SU-DHL-6 (cell line): ENCODE results near the gene KLHL17.

Experiments used
- CTCF ChIP-seq: fragments of 200-600 bp; sonication (generic); IDR thresholded peaks from one replicate; pipeline ENCODE4 v1.5.1; 2017; ENCODE audit warnings: antibody characterized with exemption, mild to moderate bottlenecking, low read length, moderate library complexity; ENCODE audit not compliant: insufficient read depth, poor library complexity, severe bottlenecking
- EZH2phosphoT487 ChIP-seq: fragments of 200-600 bp; sonication (generic), shearing (Covaris generic); conservative IDR thresholded peaks from 2 replicates; pipeline ENCODE4 v1.6.1; 2018; ENCODE audit warnings: mild to moderate bottlenecking, antibody characterized with exemption, low read length, moderate library complexity, mixed read lengths

- TF ChIP-seq CTCF, result no peak
- no peak for TF ChIP-seq EZH2phosphoT487
Measured at GRCh38 chr1:966704-967300, 6.4 kb downstream of the KLHL17 start.
